ENCODE measurements around the gene IGFBP1. TPM values are rescaled to one million over a fixed set of nuclear protein-coding genes. Genes with fewer than 3 reads are reported as not detected.

IGFBP1 gene
- total and polyA plus RNA-seq, 2 of the 13 experiments (the other 11 are each of a cell fraction or from before 2014, with no cell fraction given), result 5.4 to 885 TPM

- ATAC-seq (no peak), DNase-seq (ENCODE audit: low spot score) (no peak), FAIRE-seq (no peak)
- H3K9ac ChIP-seq (ENCODE audit: insufficient read depth, low read depth, low read length), result peak overlapping the region; percentile 95
- H3K9me3 ChIP-seq (ENCODE audit: low read length), result no peaks in the 10 kb centered on the region
- peak overlapping the region; percentile 99 for H3K27ac ChIP-seq (ENCODE audit: extremely low read length, insufficient read depth, low read length)
- POLR2A ChIA-PET, result interaction anchor here (2.1 to 5.3 kb wide), 3 partner anchors 16 to 87 kb away, joined by 16 to 117 read pairs (median 49); partner anchors contain the start of gene CCDC201
- peaks cover 0 to 19% of the 10 kb centered on the region in 2 experiments; a peak in 4 of 5 replicates for H3K36me3 ChIP-seq (replicated peaks in 1 of 2; ENCODE audit: control insufficient read depth in 1 of 2, insufficient read depth in 2 of 2, low read length in 2 of 2)
- H3K27me3 ChIP-seq (ENCODE audit: control insufficient read depth in 1 of 2, insufficient read depth in 2 of 2, low read length in 2 of 2), result no peaks in the 10 kb centered on the region; a peak in 1 of 5 replicates
- no TSS peak for BruUV-seq (replicated peaks)
- 79% methylated on average over 5 of the region's 5 CpGs for WGBS (ENCODE audit: low lambda C conversion rate)
- in situ Hi-C loops (cut with HindIII; ENCODE audit: extremely low pct_ligation_motif_present, low pct_unique_long_range_greater_than_20kb), result loop anchor here (5.0 kb wide), 1 partner anchor 85 kb away; no protein-coding TSS in a partner anchor
- peaks cover 91% of the 10 kb centered on the region for H3K4me1 ChIP-seq (ENCODE audit: insufficient read depth, low read length)
- peak overlapping the region; percentile 13 to 84 (median 61) for H3K4me3 ChIP-seq (replicated peaks in 1 of 3; ENCODE audit: insufficient read depth in 1 of 3, low read depth in 2 of 3, low read length in 3 of 3)
- H3K79me2 ChIP-seq (ENCODE audit: insufficient read depth, low read length), result peaks cover 12% of the 10 kb centered on the region
- CTCF ChIA-PET (ENCODE audit: low intra/inter-chr PET ratio, low total read pairs), result no interaction called here
- H4K20me1 ChIP-seq (ENCODE audit: insufficient read depth, low read length), result peaks cover 32% of the 10 kb centered on the region
- intact Hi-C loops (cut with micrococcal nuclease; ENCODE audit: unreplicated experiment), result no loop called here
- peak overlapping the region; percentile 98 for H3K4me2 ChIP-seq (ENCODE audit: low read depth, low read length)
- H2AFZ ChIP-seq (ENCODE audit: low read length), result no peak overlapping the region
- TF ChIP-seq TFAP4 (IDR thresholded peaks at IDR 0.05; ENCODE audit: borderline replicate concordance, low read depth) (no peak), ZBTB34 (CRISPR knock-in tag; IDR thresholded peaks at IDR 0.05) (peak; percentile 28; the same call in 1 of the 2 replicates), HOXA7 (CRISPR knock-in tag; IDR thresholded peaks at IDR 0.05) (no peak), ZNF326 (CRISPR knock-in tag; IDR thresholded peaks at IDR 0.05; ENCODE audit: borderline replicate concordance) (no peak), ZKSCAN8 (CRISPR knock-in tag; IDR thresholded peaks at IDR 0.05; ENCODE audit: borderline replicate concordance) (0 out of 2 replicates have a peak, but pooled peaks have one; percentile 9), FOXP4 (CRISPR knock-in tag; IDR thresholded peaks at IDR 0.05) (no peak), ZNF451 (CRISPR knock-in tag; IDR thresholded peaks at IDR 0.05) (no peak), EEA1 (CRISPR knock-in tag; IDR thresholded peaks at IDR 0.05; ENCODE audit: borderline replicate concordance) (no peak), POGK (CRISPR knock-in tag; conservative IDR thresholded peaks at IDR 0.05) (no peak), HNRNPUL1 (IDR thresholded peaks at IDR 0.05; ENCODE audit: low read depth, low read length) (no peak), CBFB (CRISPR knock-in tag; IDR thresholded peaks at IDR 0.05) (no peak), ZNF235 (CRISPR knock-in tag; IDR thresholded peaks at IDR 0.05; ENCODE audit: borderline replicate concordance) (no peak), ZNF562 (CRISPR knock-in tag; IDR thresholded peaks at IDR 0.05; ENCODE audit: borderline replicate concordance) (no peak), SP2 (CRISPR knock-in tag; IDR thresholded peaks at IDR 0.05) (peak; percentile 40; the same call in 1 of the 2 replicates), ATM (IDR thresholded peaks at IDR 0.05; ENCODE audit: borderline replicate concordance) (no peak), ZNF331 (CRISPR knock-in tag; IDR thresholded peaks at IDR 0.05) (no peak), ZNF414 (CRISPR knock-in tag; IDR thresholded peaks at IDR 0.05) (no peak)
These were observed 1.2 kb upstream of the IGFBP1 start for GRCh38 chr7:45886931-45887667.

All from HepG2 (cell line).